Kidney tubule cell (primary cell): ENCODE results near the gene MYH16.
"Not testable (repeated sequence)": the region's sequence is repeated elsewhere in the genome, so short reads cannot be mapped to it uniquely, and the experiment has no call there.

ENCODE experiments used
- DNase-seq: peaks from one replicate; pipeline ENCODE4 v3.0.0-alpha.2; 2018; ENCODE audit warnings: low spot score

The MYH16 gene

GRCh38 chr7:99355098-99355497 lies 82.5 kb downstream of the MYH16 start:
- DNase-seq = no peak

DNA sequence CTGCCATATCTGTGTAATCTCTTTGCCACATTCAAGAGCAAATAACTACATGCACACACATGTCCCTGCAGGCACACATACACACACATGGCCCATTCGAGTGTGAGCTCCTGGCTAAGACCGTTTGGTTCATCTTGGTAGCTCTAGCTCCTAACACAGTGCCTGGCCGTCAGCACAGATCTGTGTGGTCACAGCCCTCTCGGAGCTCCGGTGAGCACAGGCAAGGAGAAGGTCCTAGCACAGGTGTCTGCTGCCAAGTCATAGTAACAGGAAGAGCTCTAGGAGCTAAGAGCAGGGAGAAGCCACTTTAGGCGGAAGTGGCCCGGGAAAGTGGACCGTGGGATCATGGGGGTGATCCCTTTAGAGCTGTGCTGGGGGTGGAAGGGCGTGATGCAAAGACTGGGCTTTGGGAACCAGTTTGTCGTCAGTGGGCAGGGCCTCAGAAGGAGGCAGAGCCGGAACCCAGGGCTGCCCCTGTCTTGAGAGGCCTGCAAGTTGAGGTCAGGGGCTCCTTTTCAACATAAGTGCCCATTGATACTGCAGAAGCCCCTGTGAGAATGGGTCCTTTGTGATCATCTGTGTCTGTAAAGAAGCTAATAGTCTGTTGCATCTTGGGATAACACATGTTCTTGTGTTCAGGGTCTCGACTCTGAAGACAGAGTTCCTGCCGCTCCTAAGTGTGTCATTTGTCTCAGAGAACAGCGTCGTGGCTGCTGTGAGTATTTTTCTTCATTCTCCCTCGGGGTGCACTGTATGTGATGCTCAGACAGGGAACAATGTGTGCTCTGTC lies 85.3 kb downstream of the MYH16 start:
- DNase-seq = no peak

DNA sequence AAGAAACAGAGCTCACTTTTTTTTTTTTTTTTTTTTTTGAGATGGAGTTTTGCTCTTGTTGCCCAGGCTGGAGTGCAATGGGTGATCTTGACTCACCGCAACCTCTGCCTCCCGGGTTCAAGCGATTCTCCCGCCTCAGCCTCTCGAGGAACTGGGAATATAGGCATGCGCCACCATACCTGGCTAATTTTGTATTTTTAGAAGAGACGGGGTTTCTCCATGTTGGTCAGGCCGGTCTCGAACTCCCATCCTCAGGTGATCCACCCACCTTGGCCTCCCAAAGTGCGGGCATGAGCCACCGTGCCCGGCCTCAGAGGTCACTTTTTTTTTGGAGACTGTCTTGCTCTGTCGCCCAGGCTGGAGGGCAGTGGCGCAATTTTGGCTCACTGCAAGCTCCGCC lies 85.9 kb downstream of the MYH16 start:
- DNase-seq = not testable (repeated sequence)

- no peak for DNase-seq
These were observed 87.0 kb downstream of the MYH16 start for GRCh38 chr7:99359465-99360154.
